ENCODE data around the gene RAMP3. TPM values are rescaled to one million over a fixed set of nuclear protein-coding genes. Genes with fewer than 3 reads are reported as not detected.

Gene RAMP3
- total RNA-seq, 4 donors from 2014 or later, result 14.4 to 62.9 (median 33.6) TPM

DNA sequence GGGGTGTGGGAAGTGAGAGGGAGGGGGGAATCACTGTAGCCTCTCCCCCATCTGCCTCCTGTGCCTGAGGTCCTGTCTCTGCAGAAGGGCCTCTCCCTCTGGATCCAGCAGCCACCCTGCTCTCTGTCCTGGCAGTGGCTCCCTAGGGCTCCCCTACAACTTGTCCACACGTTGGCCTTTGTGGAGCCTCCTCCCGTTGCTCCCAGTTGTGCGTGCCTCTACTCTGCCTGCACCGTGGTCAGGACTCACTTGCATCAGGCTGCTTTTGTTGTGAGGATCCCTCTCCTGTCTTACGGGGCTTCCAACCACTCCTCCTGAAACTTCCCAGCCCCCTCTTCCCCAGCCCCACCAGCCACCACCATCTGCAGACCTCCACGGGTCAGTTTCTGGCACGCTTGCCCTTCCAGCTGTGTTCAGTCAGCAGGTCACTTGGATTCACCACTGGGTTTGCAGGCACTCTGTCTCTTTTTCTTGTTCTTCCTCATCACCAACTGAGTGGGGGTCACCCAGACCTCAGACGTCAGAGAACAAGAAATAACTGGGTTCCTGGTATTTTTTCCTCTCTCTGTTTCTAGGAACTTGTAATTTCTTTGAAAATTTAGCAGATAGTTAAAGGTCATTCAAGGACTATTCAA, 62.3 kb downstream of the RAMP3 start:
- Histone ChIP-seq H3K4me3 (no peak overlapping the region), H3K27me3 (peaks cover 15% of the 10 kb centered on the region), H3K9me3 (no peaks in the 10 kb centered on the region), H3K27ac (no peak overlapping the region), H3K36me3 (no peaks in the 10 kb centered on the region), H3K4me1 (no peaks in the 10 kb centered on the region)
- no peak for TF ChIP-seq EP300 (IDR thresholded peaks at IDR 0.05)
- TF ChIP-seq POLR2A (IDR thresholded peaks at IDR 0.05), result no peak
- DNase-seq (ENCODE audit: low spot score in 2 of 2), result no peak
- WGBS, result 62% methylated on average over 8 of the region's 8 CpGs

DNA sequence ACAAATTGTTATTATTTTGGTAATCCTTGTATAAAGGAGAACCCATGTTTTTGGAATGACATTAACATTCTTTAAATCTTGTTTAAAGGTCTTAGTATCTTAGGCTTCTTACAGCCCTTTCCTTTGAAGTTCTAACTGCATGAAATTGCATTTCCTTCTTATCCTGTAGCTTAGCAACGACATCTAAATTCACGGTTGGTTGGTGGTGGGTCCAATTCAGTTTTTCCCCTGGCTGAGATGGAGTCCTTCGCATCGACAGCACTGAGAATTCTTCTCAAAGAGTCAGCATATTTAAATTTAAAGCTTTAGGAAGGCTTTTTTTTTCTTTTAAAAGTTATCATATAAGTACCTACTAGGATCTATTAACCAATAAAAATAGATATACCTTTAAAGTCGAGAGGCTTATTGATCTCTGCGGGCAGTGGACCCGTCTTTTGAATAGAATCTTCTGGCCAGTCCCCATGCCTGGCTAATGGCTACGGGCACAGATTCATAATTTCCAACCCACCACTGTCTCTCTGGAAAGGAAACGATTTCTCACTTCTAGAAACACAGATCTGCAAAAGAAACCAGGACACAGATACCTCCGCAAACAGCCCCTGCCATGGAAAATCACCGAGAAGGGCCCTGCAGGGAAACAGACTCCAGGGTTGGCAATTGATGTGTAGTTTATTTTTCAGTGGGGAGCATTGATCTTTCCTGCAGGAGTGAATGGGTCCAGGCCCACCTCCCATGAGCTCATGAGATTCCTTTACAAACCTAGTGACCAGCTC, 63.4 kb downstream of the RAMP3 start:
- no peak for DNase-seq (ENCODE audit: low spot score in 2 of 2)
- H3K36me3 ChIP-seq, result no peaks in the 10 kb centered on the region
- WGBS, result 78% methylated on average over 11 of the region's 11 CpGs
- H3K9me3 ChIP-seq, result no peaks in the 10 kb centered on the region
- no peak overlapping the region for H3K27ac ChIP-seq
- TF ChIP-seq, protein P1, sequence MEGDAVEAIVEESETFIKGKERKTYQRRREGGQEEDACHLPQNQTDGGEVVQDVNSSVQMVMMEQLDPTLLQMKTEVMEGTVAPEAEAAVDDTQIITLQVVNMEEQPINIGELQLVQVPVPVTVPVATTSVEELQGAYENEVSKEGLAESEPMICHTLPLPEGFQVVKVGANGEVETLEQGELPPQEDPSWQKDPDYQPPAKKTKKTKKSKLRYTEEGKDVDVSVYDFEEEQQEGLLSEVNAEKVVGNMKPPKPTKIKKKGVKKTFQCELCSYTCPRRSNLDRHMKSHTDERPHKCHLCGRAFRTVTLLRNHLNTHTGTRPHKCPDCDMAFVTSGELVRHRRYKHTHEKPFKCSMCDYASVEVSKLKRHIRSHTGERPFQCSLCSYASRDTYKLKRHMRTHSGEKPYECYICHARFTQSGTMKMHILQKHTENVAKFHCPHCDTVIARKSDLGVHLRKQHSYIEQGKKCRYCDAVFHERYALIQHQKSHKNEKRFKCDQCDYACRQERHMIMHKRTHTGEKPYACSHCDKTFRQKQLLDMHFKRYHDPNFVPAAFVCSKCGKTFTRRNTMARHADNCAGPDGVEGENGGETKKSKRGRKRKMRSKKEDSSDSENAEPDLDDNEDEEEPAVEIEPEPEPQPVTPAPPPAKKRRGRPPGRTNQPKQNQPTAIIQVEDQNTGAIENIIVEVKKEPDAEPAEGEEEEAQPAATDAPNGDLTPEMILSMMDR (IDR thresholded peaks at IDR 0.05), result no peak
- no peak for TF ChIP-seq POLR2AphosphoS5 (IDR thresholded peaks at IDR 0.05)
- no peak for TF ChIP-seq POLR2A (IDR thresholded peaks at IDR 0.05)
- no peak for TF ChIP-seq EP300 (IDR thresholded peaks at IDR 0.05)
- H3K27me3 ChIP-seq, result peaks cover 10% of the 10 kb centered on the region
- no peaks in the 10 kb centered on the region for H3K4me1 ChIP-seq
- no peak overlapping the region for H3K4me3 ChIP-seq

DNA sequence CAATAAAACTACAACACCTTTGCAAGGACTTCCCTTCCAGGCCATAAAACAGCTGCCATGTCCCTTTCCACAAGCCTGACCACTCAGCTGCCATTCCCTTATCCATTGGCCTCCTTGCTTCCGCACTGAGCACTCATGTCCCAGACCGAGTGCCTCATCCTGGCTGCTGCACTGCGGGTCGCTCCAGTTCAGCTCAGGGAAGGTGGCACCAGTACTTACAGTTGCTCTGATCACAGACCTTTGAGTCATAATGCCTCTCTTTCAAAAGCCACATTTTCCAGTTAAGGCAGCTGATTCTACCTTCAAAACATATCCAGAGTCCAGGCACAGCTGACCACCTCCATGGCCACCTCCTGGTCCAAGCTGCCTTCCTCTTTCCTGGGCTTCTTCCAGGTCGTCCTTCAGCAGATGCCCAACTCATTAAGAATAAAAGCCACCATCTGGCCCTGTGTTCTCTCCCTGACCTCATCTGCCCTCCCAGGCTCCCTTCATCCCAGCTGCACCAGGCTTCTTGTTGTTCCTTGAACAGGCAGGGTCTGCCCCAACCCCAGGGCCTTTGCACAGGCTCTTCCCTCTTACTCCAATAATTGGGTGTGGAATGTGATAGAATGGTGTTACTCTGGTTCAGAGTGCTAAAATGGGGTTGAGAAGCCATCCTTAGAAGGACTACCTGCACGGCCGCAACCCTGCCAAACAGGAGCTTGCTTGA, 64.5 kb downstream of the RAMP3 start:
- no peaks in the 10 kb centered on the region for H3K9me3 ChIP-seq
- no peaks in the 10 kb centered on the region for H3K36me3 ChIP-seq
- WGBS, result 90% methylated on average over 7 of the region's 7 CpGs
- no peaks in the 10 kb centered on the region for H3K4me1 ChIP-seq
- TF ChIP-seq EP300 (IDR thresholded peaks at IDR 0.05) (no peak), POLR2A (IDR thresholded peaks at IDR 0.05) (no peak), POLR2AphosphoS5 (IDR thresholded peaks at IDR 0.05) (no peak)
- H3K27me3 ChIP-seq, result no peaks in the 10 kb centered on the region
- no peak for DNase-seq (ENCODE audit: low spot score in 2 of 2)
- no peak overlapping the region for H3K4me3 ChIP-seq
- no peak overlapping the region for H3K27ac ChIP-seq

DNA sequence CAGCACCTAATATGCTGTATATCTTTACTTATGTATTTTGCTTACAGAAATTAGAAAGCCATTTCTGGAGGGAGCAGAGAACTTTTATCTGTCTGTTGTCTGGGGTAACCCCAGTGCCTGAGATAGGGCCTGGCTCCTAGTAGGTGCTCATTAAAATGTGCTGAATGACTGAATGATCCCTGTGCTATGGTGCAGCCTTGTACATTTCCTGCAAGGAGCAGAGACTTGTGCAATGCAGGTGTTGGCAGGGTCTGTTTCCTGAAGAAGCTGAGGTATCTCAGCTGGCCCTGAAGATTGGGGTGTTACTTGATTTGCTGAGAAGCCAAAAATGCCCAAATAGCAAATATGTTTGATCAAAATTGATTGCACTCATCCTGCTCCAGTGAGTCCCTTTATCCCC, 65.5 kb downstream of the RAMP3 start:
- Histone ChIP-seq H3K27ac (no peak overlapping the region), H3K9me3 (no peaks in the 10 kb centered on the region), H3K4me3 (no peak overlapping the region), H3K27me3 (peaks cover 2% of the 10 kb centered on the region), H3K4me1 (no peaks in the 10 kb centered on the region), H3K36me3 (no peaks in the 10 kb centered on the region)
- DNase-seq (ENCODE audit: low spot score in 2 of 2), result no peak
- TF ChIP-seq POLR2A (IDR thresholded peaks at IDR 0.05), result no peak
- TF ChIP-seq, protein P1 (IDR thresholded peaks at IDR 0.05), result no peak
- TF ChIP-seq POLR2AphosphoS5 (IDR thresholded peaks at IDR 0.05), result no peak
- no peak for TF ChIP-seq EP300 (IDR thresholded peaks at IDR 0.05)

DNA sequence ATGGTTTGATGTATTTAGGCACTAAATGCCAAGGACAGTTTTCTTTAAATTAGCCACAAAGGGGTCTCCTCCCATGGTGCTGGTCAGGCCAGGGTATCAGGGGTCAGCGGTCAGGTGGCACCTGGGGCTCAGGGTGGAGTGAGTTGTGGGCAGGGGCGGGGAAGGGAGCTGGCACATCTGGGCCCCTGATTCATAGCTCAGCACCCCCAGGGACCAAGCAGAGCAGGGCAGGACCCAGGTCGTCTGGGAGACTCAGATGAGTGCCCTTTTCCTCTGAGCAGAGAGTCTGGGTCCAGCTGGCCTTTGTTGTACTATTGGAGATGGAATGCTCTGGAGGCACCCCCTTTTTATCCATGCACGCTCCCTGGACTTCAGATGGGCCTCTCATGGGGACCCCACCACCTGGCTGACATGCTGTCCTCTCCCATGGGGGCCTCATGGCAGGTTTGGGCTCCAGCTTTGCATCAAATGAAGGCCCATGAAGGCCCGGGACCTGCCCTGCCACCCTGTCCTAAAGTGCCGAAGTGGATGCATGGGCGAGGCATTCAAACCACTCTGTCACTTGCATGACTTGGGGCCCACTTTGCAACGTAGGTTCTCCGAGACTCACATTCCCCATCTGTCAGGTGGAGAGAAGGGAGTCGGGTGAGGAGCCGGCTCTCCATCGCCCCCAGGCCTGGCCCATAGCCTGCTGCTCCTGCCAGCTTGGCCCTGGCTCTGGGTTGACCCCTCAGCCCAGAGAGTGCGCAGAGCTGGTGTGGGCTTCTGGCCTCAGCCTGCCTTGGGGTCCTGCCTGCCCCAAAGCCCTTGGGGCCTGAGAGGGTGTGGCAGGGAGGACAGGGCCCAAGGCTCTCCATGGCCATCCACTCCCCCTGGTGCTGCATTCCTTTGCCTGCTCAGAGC, 66.4 kb downstream of the RAMP3 start:
- no peak overlapping the region for H3K4me3 ChIP-seq
- H3K36me3 ChIP-seq, result no peaks in the 10 kb centered on the region
- no peaks in the 10 kb centered on the region for H3K9me3 ChIP-seq
- peaks cover 10% of the 10 kb centered on the region for H3K27me3 ChIP-seq
- H3K4me1 ChIP-seq, result no peaks in the 10 kb centered on the region
- H3K27ac ChIP-seq, result no peak overlapping the region
- WGBS, result 86% methylated on average over 5 of the region's 13 CpGs
- DNase-seq (ENCODE audit: low spot score in 2 of 2), result no peak
- TF ChIP-seq, protein P1 (IDR thresholded peaks at IDR 0.05), result no peak
- TF ChIP-seq POLR2AphosphoS5 (IDR thresholded peaks at IDR 0.05) (no peak), POLR2A (IDR thresholded peaks at IDR 0.05) (no peak), EP300 (IDR thresholded peaks at IDR 0.05) (no peak)

Data from suprapubic skin (tissue), 4 donors.